Measurements from ENCODE around the gene SLC2A13. TPM values are rescaled to one million over a fixed set of nuclear protein-coding genes. Genes with fewer than 3 reads are reported as not detected.

The SLC2A13 gene
- total RNA-seq, 2 donors from 2014 or later: 14.5 to 20.0 TPM

GRCh38 chr12:39846304-39846703, 259.6 kb downstream of the SLC2A13 start:
- H3K27ac ChIP-seq: no peak overlapping the region
- no peaks in the 10 kb centered on the region for H3K4me1 ChIP-seq (ENCODE audit: control insufficient read depth in 1 of 2, low read depth in 2 of 2)
- H3K27me3 ChIP-seq (replicated peaks; ENCODE audit: insufficient read depth): no peaks in the 10 kb centered on the region
- DNase-seq (ENCODE audit: low spot score) (no peak), ATAC-seq (ENCODE audit: insufficient number of reproducible peaks, low FRiP score, low read depth) (no peak)
- no peaks in the 10 kb centered on the region for H3K36me3 ChIP-seq
- no peaks in the 10 kb centered on the region for H3K9me3 ChIP-seq
- H3K4me3 ChIP-seq: no peak overlapping the region
- TF ChIP-seq CTCF (IDR thresholded peaks at IDR 0.05): no peak

GRCh38 chr12:39840422-39840821, 265.5 kb downstream of the SLC2A13 start:
- Histone ChIP-seq H3K4me1 (ENCODE audit: control insufficient read depth in 1 of 2, low read depth in 2 of 2) (no peaks in the 10 kb centered on the region), H3K36me3 (no peaks in the 10 kb centered on the region), H3K27ac (no peak overlapping the region), H3K9me3 (no peaks in the 10 kb centered on the region), H3K4me3 (no peak overlapping the region), H3K27me3 (replicated peaks; ENCODE audit: insufficient read depth) (no peaks in the 10 kb centered on the region)
- no peak for DNase-seq (ENCODE audit: low spot score)
- no peak for TF ChIP-seq CTCF (IDR thresholded peaks at IDR 0.05)
- ATAC-seq (ENCODE audit: insufficient number of reproducible peaks, low FRiP score, low read depth): no peak

GRCh38 chr12:39839072-39839471, 266.8 kb downstream of the SLC2A13 start:
- H3K27ac ChIP-seq: no peak overlapping the region
- no peaks in the 10 kb centered on the region for H3K36me3 ChIP-seq
- TF ChIP-seq CTCF (IDR thresholded peaks at IDR 0.05): no peak
- ATAC-seq (ENCODE audit: insufficient number of reproducible peaks, low FRiP score, low read depth) (no peak), DNase-seq (ENCODE audit: low spot score) (no peak)
- H3K9me3 ChIP-seq: no peaks in the 10 kb centered on the region
- no peaks in the 10 kb centered on the region for H3K27me3 ChIP-seq (replicated peaks; ENCODE audit: insufficient read depth)
- no peak overlapping the region for H3K4me3 ChIP-seq
- H3K4me1 ChIP-seq (ENCODE audit: control insufficient read depth in 1 of 2, low read depth in 2 of 2): no peaks in the 10 kb centered on the region

- no peaks in the 10 kb centered on the region for H3K27me3 ChIP-seq (replicated peaks; ENCODE audit: insufficient read depth)
- H3K36me3 ChIP-seq: no peaks in the 10 kb centered on the region
- ATAC-seq (ENCODE audit: insufficient number of reproducible peaks, low FRiP score, low read depth) (no peak), DNase-seq (ENCODE audit: low spot score) (no peak)
- TF ChIP-seq CTCF (IDR thresholded peaks at IDR 0.05): no peak
- no peak overlapping the region for H3K27ac ChIP-seq
- H3K4me1 ChIP-seq (ENCODE audit: control insufficient read depth in 1 of 2, low read depth in 2 of 2): no peaks in the 10 kb centered on the region
- H3K4me3 ChIP-seq: no peak overlapping the region
- no peaks in the 10 kb centered on the region for H3K9me3 ChIP-seq
Measured at GRCh38 chr12:39835517-39836489, 270.1 kb downstream of the SLC2A13 start.

GRCh38 chr12:39831587-39832315, 274.1 kb downstream of the SLC2A13 start:
- Histone ChIP-seq H3K4me3 (no peak overlapping the region), H3K36me3 (no peaks in the 10 kb centered on the region), H3K27me3 (replicated peaks; ENCODE audit: insufficient read depth) (no peaks in the 10 kb centered on the region), H3K27ac (no peak overlapping the region), H3K9me3 (no peaks in the 10 kb centered on the region), H3K4me1 (ENCODE audit: control insufficient read depth in 1 of 2, low read depth in 2 of 2) (no peaks in the 10 kb centered on the region)
- no peak for ATAC-seq (ENCODE audit: insufficient number of reproducible peaks, low FRiP score, low read depth)
- no peak for DNase-seq (ENCODE audit: low spot score)
- no peak for TF ChIP-seq CTCF (IDR thresholded peaks at IDR 0.05)

Measured in thoracic aorta (tissue), 2 donors.